GM23248 (cell line): ENCODE measurements around the gene RALGPS1.

Experiments used
- EZH2 ChIP-seq: fragments of 200-600 bp; sonication (generic); IDR thresholded peaks from 2 replicates; pipeline ENCODE4 v1.6.1; 2018; ENCODE audit warnings: antibody characterized with exemption, mild to moderate bottlenecking; ENCODE audit not compliant: insufficient read depth, poor library complexity, severe bottlenecking
- EZH2phosphoT487 ChIP-seq: fragments of 200-600 bp; sonication (generic); IDR thresholded peaks from 2 replicates; pipeline ENCODE4 v1.6.1; 2018; ENCODE audit warnings: antibody characterized with exemption, moderate library complexity, mild to moderate bottlenecking, low read depth; ENCODE audit not compliant: insufficient read depth

DNA sequence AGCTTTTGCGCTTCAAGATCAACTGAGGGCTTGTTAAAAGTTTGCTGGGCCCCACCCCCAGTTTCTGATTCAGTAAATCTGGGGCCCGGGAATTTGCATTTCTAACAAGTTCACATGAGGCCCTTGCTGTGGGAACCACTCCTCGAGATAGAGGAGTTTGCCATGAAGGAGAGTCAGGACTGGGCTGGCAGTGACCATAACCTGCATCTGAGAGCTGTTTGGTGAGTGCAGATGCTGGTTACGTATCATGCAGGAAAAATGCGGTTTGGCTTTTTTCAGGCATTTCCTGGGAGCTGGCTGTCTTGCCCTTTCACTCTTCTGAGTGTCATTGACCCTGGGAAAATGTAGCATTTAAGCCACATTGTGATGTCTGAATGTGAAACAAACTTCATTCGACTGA lies 217.3 kb downstream of the RALGPS1 start:
- no peak for TF ChIP-seq EZH2
- TF ChIP-seq EZH2phosphoT487 = no peak
